A673 (cell line): ENCODE results near the gene PARD3.

Experiments used
- EZH2 ChIP-seq: fragments of 200-600 bp; sonication (generic); IDR thresholded peaks from 2 replicates; pipeline ENCODE4 v1.6.1; 2017; ENCODE audit warnings: borderline replicate concordance, low read depth, mild to moderate bottlenecking, mixed read lengths, antibody characterized with exemption, low read length; ENCODE audit not compliant: poor library complexity, severe bottlenecking
- TF ChIP-seq, protein P1 (sequence below): fragments of 300-800, 200-600 bp; sonication (generic); conservative IDR thresholded peaks from 2 replicates; pipeline ENCODE4 v1.5.1; 2017; ENCODE audit warnings: low read depth, mild to moderate bottlenecking, antibody characterized with exemption, low read length, moderate library complexity, mixed read lengths

DNA sequence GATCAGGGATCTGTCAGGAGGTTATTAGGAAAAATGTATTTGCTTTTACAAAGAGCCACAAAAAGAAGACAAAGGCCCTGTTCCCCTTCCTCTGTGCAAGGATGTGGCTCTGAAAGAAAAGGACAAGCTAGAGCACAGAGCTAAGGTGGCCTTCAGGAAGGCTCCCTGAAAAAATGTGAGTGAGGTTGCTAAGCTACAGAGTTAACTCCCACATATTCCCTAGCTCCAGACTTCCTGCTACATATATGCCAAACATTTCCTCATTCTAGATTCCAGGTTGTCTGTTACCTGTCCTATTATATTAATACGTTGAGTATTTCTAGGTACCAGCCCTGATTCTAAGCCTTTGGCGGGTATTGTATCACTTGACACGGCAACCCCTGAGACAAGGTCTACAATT, 369.0 kb downstream of the PARD3 start:
- TF ChIP-seq, protein P1, sequence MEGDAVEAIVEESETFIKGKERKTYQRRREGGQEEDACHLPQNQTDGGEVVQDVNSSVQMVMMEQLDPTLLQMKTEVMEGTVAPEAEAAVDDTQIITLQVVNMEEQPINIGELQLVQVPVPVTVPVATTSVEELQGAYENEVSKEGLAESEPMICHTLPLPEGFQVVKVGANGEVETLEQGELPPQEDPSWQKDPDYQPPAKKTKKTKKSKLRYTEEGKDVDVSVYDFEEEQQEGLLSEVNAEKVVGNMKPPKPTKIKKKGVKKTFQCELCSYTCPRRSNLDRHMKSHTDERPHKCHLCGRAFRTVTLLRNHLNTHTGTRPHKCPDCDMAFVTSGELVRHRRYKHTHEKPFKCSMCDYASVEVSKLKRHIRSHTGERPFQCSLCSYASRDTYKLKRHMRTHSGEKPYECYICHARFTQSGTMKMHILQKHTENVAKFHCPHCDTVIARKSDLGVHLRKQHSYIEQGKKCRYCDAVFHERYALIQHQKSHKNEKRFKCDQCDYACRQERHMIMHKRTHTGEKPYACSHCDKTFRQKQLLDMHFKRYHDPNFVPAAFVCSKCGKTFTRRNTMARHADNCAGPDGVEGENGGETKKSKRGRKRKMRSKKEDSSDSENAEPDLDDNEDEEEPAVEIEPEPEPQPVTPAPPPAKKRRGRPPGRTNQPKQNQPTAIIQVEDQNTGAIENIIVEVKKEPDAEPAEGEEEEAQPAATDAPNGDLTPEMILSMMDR: no peak
- TF ChIP-seq EZH2: no peak
